GM21529 (cell line): Measurements from ENCODE around the gene PGM2L1.

Experiments used
- ATAC-seq: cut with Tn5 transposase; IDR thresholded peaks from one replicate; pipeline ENCODE4 v1.9.1; 2021; ENCODE audit not compliant: unreplicated experiment

Gene PGM2L1

GRCh38 chr11:74307434-74307833, 90.8 kb downstream of the PGM2L1 start:
- no peak for ATAC-seq

GRCh38 chr11:74306435-74307175, 91.6 kb downstream of the PGM2L1 start:
- ATAC-seq: no peak

- ATAC-seq: no peak
Observed at GRCh38 chr11:74299015-74299414, 99.2 kb downstream of the PGM2L1 start.

- no peak for ATAC-seq
Observed at GRCh38 chr11:74297484-74297883, 100.7 kb downstream of the PGM2L1 start.

DNA sequence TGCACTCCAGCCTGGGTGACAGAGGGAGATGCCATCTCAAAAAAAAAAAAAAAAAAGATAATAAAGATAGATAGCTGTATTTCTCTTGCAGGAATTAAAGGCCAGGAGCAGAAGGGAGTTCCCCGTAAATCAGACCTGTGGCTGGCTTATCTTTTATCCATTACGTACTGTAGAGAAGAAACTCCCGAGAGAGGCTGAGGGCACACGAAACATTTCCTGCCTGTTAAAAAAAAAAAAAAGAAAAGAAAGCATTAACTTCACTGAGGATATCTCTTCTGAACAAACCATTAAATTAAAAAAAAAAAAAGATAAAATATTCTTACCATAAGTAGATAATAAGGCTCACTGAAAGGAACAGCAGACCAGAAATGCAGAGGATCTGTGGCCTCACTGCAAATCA, 109.3 kb downstream of the PGM2L1 start:
- ATAC-seq: no peak

DNA sequence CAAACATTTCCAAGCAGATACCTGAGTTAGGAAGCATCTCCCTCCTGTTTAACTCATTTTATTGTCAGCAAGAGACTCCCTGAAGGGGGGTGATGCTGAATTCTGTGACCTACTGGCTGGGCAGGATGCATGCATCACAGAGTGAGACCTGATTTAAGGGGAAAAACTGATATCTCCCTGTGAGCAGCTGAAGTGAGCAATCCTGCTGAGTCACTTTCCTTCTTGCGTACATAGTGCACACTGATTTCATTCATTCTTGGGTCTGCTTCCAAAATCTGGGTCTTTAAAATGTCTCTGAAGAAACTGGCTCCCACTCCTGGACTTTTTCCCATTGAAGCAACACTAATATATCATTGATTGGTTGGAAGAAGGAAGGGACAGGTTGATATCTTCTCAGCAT, 110.1 kb downstream of the PGM2L1 start:
- ATAC-seq: no peak

- ATAC-seq: no peak
Observed at GRCh38 chr11:74284466-74284865, 113.8 kb downstream of the PGM2L1 start.

DNA sequence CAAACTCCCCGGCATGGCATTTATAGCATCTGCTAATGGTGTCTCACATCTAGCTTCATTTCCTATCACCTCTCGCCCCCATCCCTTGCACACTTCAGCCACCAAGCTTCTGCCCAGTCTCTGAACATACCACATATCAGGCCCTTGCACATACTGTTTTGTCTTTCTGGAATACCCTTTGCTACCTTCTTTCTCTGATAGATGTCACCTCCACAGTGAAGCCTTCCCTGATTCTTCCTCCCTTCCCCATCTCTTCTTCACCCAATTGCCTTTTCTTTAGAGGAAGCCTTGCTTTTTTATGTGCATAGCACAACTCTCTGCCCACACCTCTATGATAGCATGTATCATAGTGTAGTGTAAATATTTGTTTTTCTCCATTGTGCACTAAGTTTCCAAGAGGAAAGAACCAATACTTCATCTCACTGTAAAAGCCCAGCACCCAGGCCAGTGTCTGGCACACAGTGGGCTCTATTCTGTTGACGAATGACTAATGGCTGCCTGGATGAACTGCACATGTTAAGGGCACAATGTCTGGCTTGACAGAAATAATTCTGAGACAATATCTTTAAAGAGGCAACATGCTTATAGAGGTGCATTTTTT, 114.6 kb downstream of the PGM2L1 start:
- no peak for ATAC-seq

- ATAC-seq: no peak
Observed at GRCh38 chr11:74282914-74283371, 115.3 kb downstream of the PGM2L1 start.

GRCh38 chr11:74282421-74282820, 115.8 kb downstream of the PGM2L1 start:
- ATAC-seq: no peak

GRCh38 chr11:74280494-74280893, 117.7 kb downstream of the PGM2L1 start:
- no peak for ATAC-seq
